Measurements from ENCODE around the gene LRCOL1. TPM values are rescaled to one million over a fixed set of nuclear protein-coding genes. Genes with fewer than 3 reads are reported as not detected.

LRCOL1 gene
- polyA plus RNA-seq, 3 donors = not detected

DNA sequence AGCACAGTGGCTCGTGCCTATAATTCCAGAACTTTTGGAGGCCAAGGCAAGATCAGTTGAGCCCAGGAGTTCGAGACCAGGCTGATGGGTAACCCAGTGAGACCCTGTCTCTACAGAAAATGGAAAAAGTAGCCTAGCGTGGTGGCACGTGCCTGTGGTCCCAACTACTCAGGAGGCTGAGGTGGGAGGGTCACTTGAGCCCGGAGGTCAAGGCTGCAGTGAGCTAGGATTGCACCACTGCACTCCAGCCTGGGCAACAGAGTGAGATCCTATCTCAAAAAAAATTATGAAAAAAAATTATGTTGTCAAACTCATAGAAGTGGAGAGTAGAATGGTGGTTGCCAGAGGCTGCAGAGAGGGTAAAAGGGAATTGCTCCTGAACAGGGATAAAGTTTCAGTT is 3.6 kb upstream of the LRCOL1 start:
- WGBS (ENCODE audit: insufficient coverage) = 97% methylated on average over 5 of the region's 5 CpGs
- Histone ChIP-seq H3K4me1 (ENCODE audit: control insufficient read depth in 1 of 2, insufficient read depth in 2 of 2, low read length in 2 of 2) (no peaks in the 10 kb centered on the region), H4K20me1 (ENCODE audit: insufficient read depth, low read length) (no peaks in the 10 kb centered on the region), H3K9me3 (replicated peaks in 1 of 2; ENCODE audit: control insufficient read depth in 1 of 2, insufficient read depth in 1 of 2, low read length in 2 of 2) (peaks cover 35 to 42% of the 10 kb centered on the region in 2 donors), H3K79me2 (ENCODE audit: insufficient read depth, low read length) (no peaks in the 10 kb centered on the region), H3K4me3 (replicated peaks in 1 of 3; ENCODE audit: low read depth in 2 of 3, low read length in 3 of 3) (no peak overlapping the region), H3K36me3 (replicated peaks in 1 of 2; ENCODE audit: control insufficient read depth in 1 of 2, insufficient read depth in 2 of 2, low read length in 2 of 2) (no peaks in the 10 kb centered on the region), H3K27me3 (ENCODE audit: control insufficient read depth in 2 of 2, insufficient read depth in 2 of 2, low read length in 2 of 2) (peaks cover 18 to 64% of the 10 kb centered on the region in 2 donors), H3K27ac (ENCODE audit: low read depth in 1 of 2, low read length in 2 of 2) (no peak overlapping the region), H2AFZ (ENCODE audit: insufficient read depth, low read depth, low read length, poor library complexity, severe bottlenecking) (no peak overlapping the region), H3K4me2 (replicated peaks; ENCODE audit: extremely low read depth, low read length, poor library complexity, severe bottlenecking) (no peak overlapping the region), H3K9ac (ENCODE audit: insufficient read depth, low read length, poor library complexity, severe bottlenecking) (no peak overlapping the region)
- peaks cover 8 to 10% of the 10 kb centered on the region in 2 donors for H3K36me3 Mint-ChIP-seq
- peaks cover 65 to 78% (median 65%) of the 10 kb centered on the region in 3 donors for H3K27me3 Mint-ChIP-seq (ENCODE audit: low read depth in 3 of 3)
- DNase-seq = no peak
- no peak overlapping the region for H3K4me3 Mint-ChIP-seq
- H3K27ac Mint-ChIP-seq = no peak overlapping the region
- H3K4me1 Mint-ChIP-seq = peaks cover 12% of the 10 kb centered on the region
- peaks cover 20 to 54% (median 38%) of the 10 kb centered on the region in 7 donors for H3K9me3 Mint-ChIP-seq
- intact Hi-C loops (cut with micrococcal nuclease) = loop anchor here in 1 of 2 donors (5.0 kb wide), 1 partner anchor 197 kb away; no protein-coding TSS in a partner anchor
- TF ChIP-seq, protein P1, sequence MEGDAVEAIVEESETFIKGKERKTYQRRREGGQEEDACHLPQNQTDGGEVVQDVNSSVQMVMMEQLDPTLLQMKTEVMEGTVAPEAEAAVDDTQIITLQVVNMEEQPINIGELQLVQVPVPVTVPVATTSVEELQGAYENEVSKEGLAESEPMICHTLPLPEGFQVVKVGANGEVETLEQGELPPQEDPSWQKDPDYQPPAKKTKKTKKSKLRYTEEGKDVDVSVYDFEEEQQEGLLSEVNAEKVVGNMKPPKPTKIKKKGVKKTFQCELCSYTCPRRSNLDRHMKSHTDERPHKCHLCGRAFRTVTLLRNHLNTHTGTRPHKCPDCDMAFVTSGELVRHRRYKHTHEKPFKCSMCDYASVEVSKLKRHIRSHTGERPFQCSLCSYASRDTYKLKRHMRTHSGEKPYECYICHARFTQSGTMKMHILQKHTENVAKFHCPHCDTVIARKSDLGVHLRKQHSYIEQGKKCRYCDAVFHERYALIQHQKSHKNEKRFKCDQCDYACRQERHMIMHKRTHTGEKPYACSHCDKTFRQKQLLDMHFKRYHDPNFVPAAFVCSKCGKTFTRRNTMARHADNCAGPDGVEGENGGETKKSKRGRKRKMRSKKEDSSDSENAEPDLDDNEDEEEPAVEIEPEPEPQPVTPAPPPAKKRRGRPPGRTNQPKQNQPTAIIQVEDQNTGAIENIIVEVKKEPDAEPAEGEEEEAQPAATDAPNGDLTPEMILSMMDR (IDR thresholded peaks at IDR 0.05) = no peak

DNA sequence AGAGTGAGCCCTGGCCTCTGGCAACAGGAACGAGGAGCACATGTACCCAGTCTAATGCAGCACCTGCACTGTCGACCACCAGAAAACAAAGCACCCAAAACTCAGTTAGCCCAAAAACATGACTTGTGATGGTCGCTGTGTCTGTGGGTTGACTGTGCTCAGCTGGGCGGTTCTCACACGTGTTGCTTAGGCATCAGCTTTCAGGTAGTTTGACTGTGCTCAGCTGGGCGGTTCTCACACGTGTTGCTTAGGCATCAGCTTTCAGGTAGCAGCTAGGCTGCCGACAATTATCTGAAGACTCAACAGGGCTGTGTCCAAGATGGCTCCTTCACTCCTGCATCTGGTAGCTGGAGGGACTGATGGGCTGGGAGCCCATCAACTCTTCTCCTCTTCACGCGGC is 1.2 kb upstream of the LRCOL1 start:
- no peak for DNase-seq
- Histone ChIP-seq H3K9ac (ENCODE audit: insufficient read depth, low read length, poor library complexity, severe bottlenecking) (no peak overlapping the region), H2AFZ (ENCODE audit: insufficient read depth, low read depth, low read length, poor library complexity, severe bottlenecking) (no peak overlapping the region), H3K4me2 (replicated peaks; ENCODE audit: extremely low read depth, low read length, poor library complexity, severe bottlenecking) (no peak overlapping the region), H3K27ac (ENCODE audit: low read depth in 1 of 2, low read length in 2 of 2) (no peak overlapping the region), H3K4me1 (ENCODE audit: control insufficient read depth in 1 of 2, insufficient read depth in 2 of 2, low read length in 2 of 2) (no peaks in the 10 kb centered on the region), H3K9me3 (replicated peaks in 1 of 2; ENCODE audit: control insufficient read depth in 1 of 2, insufficient read depth in 1 of 2, low read length in 2 of 2) (peaks cover 21 to 26% of the 10 kb centered on the region in 2 donors), H3K79me2 (ENCODE audit: insufficient read depth, low read length) (no peaks in the 10 kb centered on the region), H3K36me3 (replicated peaks in 1 of 2; ENCODE audit: control insufficient read depth in 1 of 2, insufficient read depth in 2 of 2, low read length in 2 of 2) (no peaks in the 10 kb centered on the region), H4K20me1 (ENCODE audit: insufficient read depth, low read length) (no peaks in the 10 kb centered on the region), H3K27me3 (ENCODE audit: control insufficient read depth in 2 of 2, insufficient read depth in 2 of 2, low read length in 2 of 2) (peaks cover 8 to 55% of the 10 kb centered on the region in 2 donors), H3K4me3 (replicated peaks in 1 of 3; ENCODE audit: low read depth in 2 of 3, low read length in 3 of 3) (no peak overlapping the region)
- TF ChIP-seq, protein P1 (IDR thresholded peaks at IDR 0.05) = no peak
- Mint-ChIP-seq H3K27me3 (ENCODE audit: low read depth in 3 of 3) (peaks cover 62 to 82% (median 67%) of the 10 kb centered on the region in 3 donors), H3K4me1 (peaks cover 10% of the 10 kb centered on the region), H3K9me3 (peaks cover 8 to 35% (median 22%) of the 10 kb centered on the region in 7 donors), H3K36me3 (no peaks in the 10 kb centered on the region), H3K27ac (no peak overlapping the region), H3K4me3 (peak overlapping the region in 1 of 2 donors; percentile 53)
- intact Hi-C loops (cut with micrococcal nuclease) = loop anchor here in 1 of 2 donors (5.0 kb wide), 1 partner anchor 194 kb away; no protein-coding TSS in a partner anchor
- WGBS (ENCODE audit: insufficient coverage) = 95% methylated on average over 10 of the region's 10 CpGs
